ENCODE data around the gene SGPP1. TPM values are rescaled to one million over a fixed set of nuclear protein-coding genes. Genes with fewer than 3 reads are reported as not detected.

Gene SGPP1
- total RNA-seq, 1 experiment from 2014 or later: 17.7 TPM

DNA sequence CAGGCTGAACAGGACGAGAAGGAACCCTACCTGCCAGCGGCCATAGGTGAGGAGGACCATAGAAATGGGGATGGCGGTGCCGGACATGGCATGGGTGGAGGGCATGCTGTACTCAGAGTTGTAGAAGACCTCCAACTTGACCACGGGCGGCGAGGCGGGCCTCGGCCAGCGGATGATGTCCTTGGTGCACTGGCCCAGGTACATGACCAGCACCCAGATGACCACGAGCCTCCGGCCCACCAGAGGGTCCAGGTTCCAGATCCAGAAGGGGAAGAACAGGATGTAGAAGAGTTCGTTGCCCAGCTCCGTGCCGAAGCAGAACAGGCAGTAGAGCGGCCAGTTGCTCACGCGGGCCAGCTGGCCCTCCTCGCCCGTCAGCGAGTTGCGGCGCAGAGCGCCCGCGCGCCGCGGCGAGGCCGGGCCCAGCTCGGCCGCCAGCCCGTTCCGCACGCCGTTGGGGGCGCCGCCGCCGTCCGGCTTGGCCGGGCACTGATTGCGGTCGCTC, 582 bp downstream of the SGPP1 start:
- no peaks in the 10 kb centered on the region for H4K20me1 ChIP-seq (ENCODE audit: insufficient read depth)
- H3K9me2 ChIP-seq (ENCODE audit: insufficient read depth): no peaks in the 10 kb centered on the region
- H3K4me2 ChIP-seq (ENCODE audit: low read length): peak overlapping the region; percentile 84
- ChIA-PET CTCF (no interaction called here), POLR2A (no interaction called here), RAD21 (ENCODE audit: low non-redundant PET in 1 of 2, low total read pairs in 2 of 2, uncharacterized antibody in 2 of 2, unreplicated experiment in 2 of 2) (interaction anchor here in 1 of 2 experiments (1.0 kb wide), 1 partner anchor 86 kb away, joined by 3 read pairs; the partner anchor contains the start of gene WDR89)
- no peaks in the 10 kb centered on the region for H3K9me3 ChIP-seq (ENCODE audit: control insufficient read depth in 1 of 2, insufficient read depth in 1 of 2, low read depth in 1 of 2, low read length in 2 of 2)
- no peak for DNase-seq (ENCODE audit: low read depth, low spot score)
- BruUV-seq (replicated peaks): no TSS peak
- H3K9ac ChIP-seq (ENCODE audit: low read length): peak overlapping the region; percentile 82
- H3K27me3 ChIP-seq (ENCODE audit: insufficient read depth, low read length): no peaks in the 10 kb centered on the region
- H3K36me3 ChIP-seq (ENCODE audit: control insufficient read depth in 1 of 2, insufficient read depth in 2 of 2, low read length in 2 of 2): no peaks in the 10 kb centered on the region
- H3K4me3 ChIP-seq (replicated peaks in 1 of 2; ENCODE audit: low read depth in 1 of 2, low read length in 2 of 2): peak overlapping the region; percentile 63 to 96
- H3K79me2 ChIP-seq (ENCODE audit: insufficient read depth, low read length): peaks cover 50% of the 10 kb centered on the region
- peak; percentile 64 for ATAC-seq
- H3K4me1 ChIP-seq (ENCODE audit: control insufficient read depth in 1 of 2, insufficient read depth in 2 of 2, low read length in 2 of 2): peaks cover 14 to 25% of the 10 kb centered on the region in 2 experiments; a peak in 3 of 4 replicates
- no peak overlapping the region for H2AFZ ChIP-seq (ENCODE audit: low read depth, low read length, poor library complexity, severe bottlenecking)
- TF ChIP-seq ZNF274 (IDR thresholded peaks at IDR 0.05; ENCODE audit: low read depth, low read length) (no peak), FOSL1 (IDR thresholded peaks at IDR 0.05; ENCODE audit: low read depth) (no peak), EGR1 (IDR thresholded peaks at IDR 0.05; ENCODE audit: low read depth) (no peak), POLR2A (IDR thresholded peaks at IDR 0.05; ENCODE audit: borderline replicate concordance, extremely low read depth, insufficient read depth, insufficient read length) (no peak), SRF (IDR thresholded peaks at IDR 0.05; ENCODE audit: low read depth) (no peak), EZH2 (IDR thresholded peaks at IDR 0.05) (no peak), JUND (IDR thresholded peaks at IDR 0.05) (no peak), CEBPB (IDR thresholded peaks at IDR 0.05; ENCODE audit: low read depth) (no peak), ELF1 (IDR thresholded peaks at IDR 0.05; ENCODE audit: borderline replicate concordance, low read depth) (no peak), POLR2AphosphoS5 (IDR thresholded peaks at IDR 0.05; ENCODE audit: low read depth, low read length) (no peak)
- TF ChIP-seq, protein P1, sequence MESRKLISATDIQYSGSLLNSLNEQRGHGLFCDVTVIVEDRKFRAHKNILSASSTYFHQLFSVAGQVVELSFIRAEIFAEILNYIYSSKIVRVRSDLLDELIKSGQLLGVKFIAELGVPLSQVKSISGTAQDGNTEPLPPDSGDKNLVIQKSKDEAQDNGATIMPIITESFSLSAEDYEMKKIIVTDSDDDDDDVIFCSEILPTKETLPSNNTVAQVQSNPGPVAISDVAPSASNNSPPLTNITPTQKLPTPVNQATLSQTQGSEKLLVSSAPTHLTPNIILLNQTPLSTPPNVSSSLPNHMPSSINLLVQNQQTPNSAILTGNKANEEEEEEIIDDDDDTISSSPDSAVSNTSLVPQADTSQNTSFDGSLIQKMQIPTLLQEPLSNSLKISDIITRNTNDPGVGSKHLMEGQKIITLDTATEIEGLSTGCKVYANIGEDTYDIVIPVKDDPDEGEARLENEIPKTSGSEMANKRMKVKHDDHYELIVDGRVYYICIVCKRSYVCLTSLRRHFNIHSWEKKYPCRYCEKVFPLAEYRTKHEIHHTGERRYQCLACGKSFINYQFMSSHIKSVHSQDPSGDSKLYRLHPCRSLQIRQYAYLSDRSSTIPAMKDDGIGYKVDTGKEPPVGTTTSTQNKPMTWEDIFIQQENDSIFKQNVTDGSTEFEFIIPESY (IDR thresholded peaks at IDR 0.05; ENCODE audit: extremely low read depth, insufficient replicate concordance, low read length): no peak
- TF ChIP-seq, protein P2, sequence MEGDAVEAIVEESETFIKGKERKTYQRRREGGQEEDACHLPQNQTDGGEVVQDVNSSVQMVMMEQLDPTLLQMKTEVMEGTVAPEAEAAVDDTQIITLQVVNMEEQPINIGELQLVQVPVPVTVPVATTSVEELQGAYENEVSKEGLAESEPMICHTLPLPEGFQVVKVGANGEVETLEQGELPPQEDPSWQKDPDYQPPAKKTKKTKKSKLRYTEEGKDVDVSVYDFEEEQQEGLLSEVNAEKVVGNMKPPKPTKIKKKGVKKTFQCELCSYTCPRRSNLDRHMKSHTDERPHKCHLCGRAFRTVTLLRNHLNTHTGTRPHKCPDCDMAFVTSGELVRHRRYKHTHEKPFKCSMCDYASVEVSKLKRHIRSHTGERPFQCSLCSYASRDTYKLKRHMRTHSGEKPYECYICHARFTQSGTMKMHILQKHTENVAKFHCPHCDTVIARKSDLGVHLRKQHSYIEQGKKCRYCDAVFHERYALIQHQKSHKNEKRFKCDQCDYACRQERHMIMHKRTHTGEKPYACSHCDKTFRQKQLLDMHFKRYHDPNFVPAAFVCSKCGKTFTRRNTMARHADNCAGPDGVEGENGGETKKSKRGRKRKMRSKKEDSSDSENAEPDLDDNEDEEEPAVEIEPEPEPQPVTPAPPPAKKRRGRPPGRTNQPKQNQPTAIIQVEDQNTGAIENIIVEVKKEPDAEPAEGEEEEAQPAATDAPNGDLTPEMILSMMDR (IDR thresholded peaks at IDR 0.05 in 2 of 3, conservative IDR thresholded peaks at IDR 0.05 in 1 of 3; ENCODE audit: borderline replicate concordance in 1 of 3, insufficient read depth in 1 of 3, low read depth in 2 of 3, low read length in 2 of 3): no peak
- intact Hi-C loops (cut with micrococcal nuclease): loop anchor here (5.0 kb wide), 1 partner anchor 85 kb away; the partner anchor contains the start of gene WDR89
- H3K27ac ChIP-seq (ENCODE audit: low read depth, low read length): peak overlapping the region; percentile 88

Measured in HCT116 (cell line).